Progenitor cell of endocrine pancreas (in vitro differentiated cells): ENCODE measurements around the gene ADAMTS16. TPM values are rescaled to one million over a fixed set of nuclear protein-coding genes. Genes with fewer than 3 reads are reported as not detected.

Experiments used
- DNase-seq: peaks from one replicate; pipeline ENCODE4 v3.0.0; 2021; ENCODE audit warnings: low spot score; ENCODE audit not compliant: unreplicated experiment
- H3K27ac Mint-ChIP-seq: 2 replicates; pipeline ENCODE4 v1.8.0; 2021; ENCODE audit warnings: mild to moderate bottlenecking, moderate library complexity, mixed read lengths
- H3K27me3 Mint-ChIP-seq: 2 replicates; pipeline ENCODE4 v1.8.0; 2021; ENCODE audit warnings: mixed read lengths
- H3K36me3 Mint-ChIP-seq: 2 replicates; pipeline ENCODE4 v1.8.0; 2022; ENCODE audit warnings: mixed read lengths; ENCODE audit not compliant: insufficient read depth
- H3K4me1 Mint-ChIP-seq: 2 replicates; pipeline ENCODE4 v1.8.0; 2021; ENCODE audit warnings: low read depth, mixed read lengths
- H3K4me3 Mint-ChIP-seq: 2 replicates; pipeline ENCODE4 v1.8.0; 2021; ENCODE audit warnings: low read depth, mild to moderate bottlenecking, moderate library complexity, mixed read lengths
- H3K9me3 Mint-ChIP-seq: 2 replicates; pipeline ENCODE4 v1.8.0; 2021; ENCODE audit warnings: low read depth, mixed read lengths
- total RNA-seq: library from RNA; stranded (reverse); gene quantifications from 2 replicates; pipeline ENCODE4 v1.2.1, GENCODE V29; 2021
- TF ChIP-seq, protein P1 (sequence below): fragments of 200-600 bp; sonication (generic); IDR thresholded peaks from one replicate; pipeline ENCODE4 v1.5.0; 2021; ENCODE audit warnings: antibody characterized with exemption, mild to moderate bottlenecking; ENCODE audit not compliant: unreplicated experiment

ADAMTS16 gene
- total RNA-seq, 1 donor from 2014 or later = 40.7 TPM

- no peaks in the 10 kb centered on the region for H3K4me1 Mint-ChIP-seq
- H3K9me3 Mint-ChIP-seq = peaks cover 4% of the 10 kb centered on the region
- H3K36me3 Mint-ChIP-seq = peaks cover 25% of the 10 kb centered on the region
- no peak overlapping the region for H3K4me3 Mint-ChIP-seq
- H3K27me3 Mint-ChIP-seq = no peaks in the 10 kb centered on the region
- no peak overlapping the region for H3K27ac Mint-ChIP-seq
- DNase-seq = no peak
- TF ChIP-seq, protein P1, sequence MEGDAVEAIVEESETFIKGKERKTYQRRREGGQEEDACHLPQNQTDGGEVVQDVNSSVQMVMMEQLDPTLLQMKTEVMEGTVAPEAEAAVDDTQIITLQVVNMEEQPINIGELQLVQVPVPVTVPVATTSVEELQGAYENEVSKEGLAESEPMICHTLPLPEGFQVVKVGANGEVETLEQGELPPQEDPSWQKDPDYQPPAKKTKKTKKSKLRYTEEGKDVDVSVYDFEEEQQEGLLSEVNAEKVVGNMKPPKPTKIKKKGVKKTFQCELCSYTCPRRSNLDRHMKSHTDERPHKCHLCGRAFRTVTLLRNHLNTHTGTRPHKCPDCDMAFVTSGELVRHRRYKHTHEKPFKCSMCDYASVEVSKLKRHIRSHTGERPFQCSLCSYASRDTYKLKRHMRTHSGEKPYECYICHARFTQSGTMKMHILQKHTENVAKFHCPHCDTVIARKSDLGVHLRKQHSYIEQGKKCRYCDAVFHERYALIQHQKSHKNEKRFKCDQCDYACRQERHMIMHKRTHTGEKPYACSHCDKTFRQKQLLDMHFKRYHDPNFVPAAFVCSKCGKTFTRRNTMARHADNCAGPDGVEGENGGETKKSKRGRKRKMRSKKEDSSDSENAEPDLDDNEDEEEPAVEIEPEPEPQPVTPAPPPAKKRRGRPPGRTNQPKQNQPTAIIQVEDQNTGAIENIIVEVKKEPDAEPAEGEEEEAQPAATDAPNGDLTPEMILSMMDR = no peak
These were observed 151.2 kb downstream of the ADAMTS16 start for GRCh38 chr5:5291357-5291756.

GRCh38 chr5:5293029-5293428 is 152.9 kb downstream of the ADAMTS16 start:
- no peaks in the 10 kb centered on the region for H3K4me1 Mint-ChIP-seq
- H3K9me3 Mint-ChIP-seq = peaks cover 4% of the 10 kb centered on the region
- TF ChIP-seq, protein P1 = no peak
- no peak for DNase-seq
- H3K27me3 Mint-ChIP-seq = no peaks in the 10 kb centered on the region
- H3K36me3 Mint-ChIP-seq = peaks cover 20% of the 10 kb centered on the region
- H3K27ac Mint-ChIP-seq = no peak overlapping the region
- H3K4me3 Mint-ChIP-seq = no peak overlapping the region

DNA sequence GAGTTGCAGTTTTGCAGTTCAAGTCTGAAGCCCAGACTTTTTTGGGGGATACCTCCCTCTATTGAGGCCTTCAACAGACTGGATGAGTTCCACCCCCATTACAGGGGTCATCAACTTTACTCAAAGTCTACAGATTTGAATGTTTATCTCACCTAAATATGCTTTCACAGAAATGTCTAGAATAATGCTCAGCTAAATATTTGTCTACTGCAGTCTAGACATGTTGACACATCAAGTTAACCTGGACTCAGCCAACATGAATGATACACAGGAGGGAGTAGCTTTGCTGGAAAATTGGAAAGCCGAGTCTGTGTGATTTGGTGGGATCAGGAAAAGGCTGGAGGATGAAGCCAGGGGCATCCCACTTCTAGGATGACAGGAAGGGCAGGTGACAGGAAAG is 154.3 kb downstream of the ADAMTS16 start:
- DNase-seq = no peak
- H3K27ac Mint-ChIP-seq = no peak overlapping the region
- peaks cover 23% of the 10 kb centered on the region for H3K36me3 Mint-ChIP-seq
- TF ChIP-seq, protein P1 = no peak
- no peaks in the 10 kb centered on the region for H3K27me3 Mint-ChIP-seq
- H3K4me3 Mint-ChIP-seq = no peak overlapping the region
- H3K9me3 Mint-ChIP-seq = peaks cover 4% of the 10 kb centered on the region
- no peaks in the 10 kb centered on the region for H3K4me1 Mint-ChIP-seq

GRCh38 chr5:5295351-5295750 is 155.2 kb downstream of the ADAMTS16 start:
- Mint-ChIP-seq H3K9me3 (peaks cover 4% of the 10 kb centered on the region), H3K4me3 (no peak overlapping the region), H3K27ac (no peak overlapping the region), H3K36me3 (peaks cover 27% of the 10 kb centered on the region), H3K27me3 (no peaks in the 10 kb centered on the region), H3K4me1 (no peaks in the 10 kb centered on the region)
- DNase-seq = no peak
- TF ChIP-seq, protein P1 = no peak

GRCh38 chr5:5296051-5296450 is 155.9 kb downstream of the ADAMTS16 start:
- H3K27ac Mint-ChIP-seq = no peak overlapping the region
- H3K36me3 Mint-ChIP-seq = peaks cover 28% of the 10 kb centered on the region
- no peak for DNase-seq
- no peaks in the 10 kb centered on the region for H3K27me3 Mint-ChIP-seq
- TF ChIP-seq, protein P1 = no peak
- no peak overlapping the region for H3K4me3 Mint-ChIP-seq
- no peaks in the 10 kb centered on the region for H3K4me1 Mint-ChIP-seq
- peaks cover 5% of the 10 kb centered on the region for H3K9me3 Mint-ChIP-seq
